H9 (cell line): ENCODE data around the gene STK25. TPM values are rescaled to one million over a fixed set of nuclear protein-coding genes. Genes with fewer than 3 reads are reported as not detected.

Experiments used
- DNase-seq: peaks from one replicate; pipeline ENCODE4 v3.0.0-alpha.2; 2017
- H2AFZ ChIP-seq: one replicate; pipeline ENCODE4 v1.6.1; 2013; ENCODE audit warnings: mild to moderate bottlenecking, low read length, control low read depth, moderate library complexity
- H2AK5ac ChIP-seq: 2 replicates; pipeline ENCODE4 v1.6.1; 2013; ENCODE audit warnings: low read length, control low read depth, mixed read lengths; ENCODE audit not compliant: insufficient read length
- H2BK120ac ChIP-seq: one replicate; pipeline ENCODE4 v1.6.1; 2013; ENCODE audit warnings: low read depth, mild to moderate bottlenecking, low read length, control low read depth, inconsistent platforms; ENCODE audit not compliant: poor library complexity, severe bottlenecking
- H2BK12ac ChIP-seq: 2 replicates; pipeline ENCODE4 v1.6.1; 2013; ENCODE audit warnings: low read length, control low read depth, mixed read lengths, low read depth; ENCODE audit not compliant: insufficient read length
- H2BK15ac ChIP-seq: 2 replicates; pipeline ENCODE4 v1.6.1; 2013; ENCODE audit warnings: low read depth, low read length, control low read depth
- H2BK20ac ChIP-seq: one replicate; pipeline ENCODE4 v1.6.1; 2013; ENCODE audit warnings: low read depth, mild to moderate bottlenecking, low read length, control low read depth, inconsistent platforms; ENCODE audit not compliant: poor library complexity, severe bottlenecking
- H2BK5ac ChIP-seq: 2 replicates; pipeline ENCODE4 v1.6.1; 2013; ENCODE audit warnings: low read length, control low read depth, mixed read lengths; ENCODE audit not compliant: insufficient read length
- H3K14ac ChIP-seq: 2 replicates; pipeline ENCODE4 v1.6.1; 2013; ENCODE audit warnings: low read length, control low read depth; ENCODE audit not compliant: insufficient read depth
- H3K18ac ChIP-seq: 2 replicates; pipeline ENCODE4 v1.6.1; 2013; ENCODE audit warnings: low read depth, mild to moderate bottlenecking, mixed read lengths, low read length, control low read depth; ENCODE audit not compliant: insufficient read length
- H3K23ac ChIP-seq: 2 replicates; pipeline ENCODE4 v1.6.1; 2013; ENCODE audit warnings: low read length, control low read depth, mixed read lengths, low read depth; ENCODE audit not compliant: insufficient read length
- H3K23me2 ChIP-seq: 2 replicates; pipeline ENCODE4 v1.6.1; 2013; ENCODE audit warnings: low read depth, mild to moderate bottlenecking, mixed read lengths, low read length, control low read depth; ENCODE audit not compliant: insufficient read length, poor library complexity, severe bottlenecking
- H3K27ac ChIP-seq: 2 replicates; pipeline ENCODE4 v1.5.1; 2013; ENCODE audit warnings: low read length, control low read depth, mixed read lengths, low read depth; ENCODE audit not compliant: insufficient read length
- H3K27me3 ChIP-seq: 2 replicates; pipeline ENCODE4 v1.6.1; 2013; ENCODE audit warnings: low read length, control low read depth, inconsistent platforms; ENCODE audit not compliant: insufficient read depth
- H3K4ac ChIP-seq: 2 replicates; pipeline ENCODE4 v1.6.1; 2013; ENCODE audit warnings: low read depth, mild to moderate bottlenecking, control low read depth, inconsistent platforms, low read length, moderate library complexity
- H3K4me1 ChIP-seq: 2 replicates; pipeline ENCODE4 v1.6.1; 2013; ENCODE audit warnings: low read length, control low read depth, inconsistent platforms; ENCODE audit not compliant: insufficient read depth
- H3K4me2 ChIP-seq: 2 replicates; pipeline ENCODE4 v1.6.1; 2013; ENCODE audit warnings: low read length, control low read depth, mixed read lengths; ENCODE audit not compliant: insufficient read length, insufficient read depth
- H3K56ac ChIP-seq: 2 replicates; pipeline ENCODE4 v1.6.1; 2013; ENCODE audit warnings: low read depth, mild to moderate bottlenecking, mixed read lengths, low read length, control low read depth; ENCODE audit not compliant: insufficient read length
- H3K79me1 ChIP-seq: 2 replicates; pipeline ENCODE4 v1.6.1; 2013; ENCODE audit warnings: low read depth, mild to moderate bottlenecking, moderate library complexity, low read length, control low read depth, inconsistent platforms; ENCODE audit not compliant: insufficient read depth, poor library complexity, severe bottlenecking
- H3K79me2 ChIP-seq: 2 replicates; pipeline ENCODE4 v1.6.1; 2013; ENCODE audit warnings: low read length, control low read depth, inconsistent platforms; ENCODE audit not compliant: insufficient read depth
- H3K9ac ChIP-seq: 2 replicates; pipeline ENCODE4 v1.6.1; 2013; ENCODE audit warnings: low read length, control low read depth, mixed read lengths; ENCODE audit not compliant: insufficient read length; ENCODE audit errors: extremely low read depth
- H3K9me3 ChIP-seq: one replicate; pipeline ENCODE4 v1.6.1; 2013; ENCODE audit warnings: low read depth, low read length, inconsistent platforms; ENCODE audit not compliant: control insufficient read depth
- H3T11ph ChIP-seq: one replicate; pipeline ENCODE4 v1.6.1; 2013; ENCODE audit warnings: mild to moderate bottlenecking, low read length, control low read depth, inconsistent platforms
- H4K20me1 ChIP-seq: one replicate; pipeline ENCODE4 v1.6.1; 2013; ENCODE audit not compliant: control insufficient read depth, insufficient read length, insufficient read depth
- H4K5ac ChIP-seq: 2 replicates; pipeline ENCODE4 v1.6.1; 2013; ENCODE audit warnings: low read depth, mild to moderate bottlenecking, mixed read lengths, low read length, control low read depth; ENCODE audit not compliant: insufficient read length
- H4K8ac ChIP-seq: replicated peaks from 2 replicates; pipeline ENCODE4 v1.6.1; 2013; ENCODE audit warnings: low read length, control low read depth, mixed read lengths, low read depth; ENCODE audit not compliant: insufficient read length
- H4K91ac ChIP-seq: 2 replicates; pipeline ENCODE4 v1.6.1; 2013; ENCODE audit warnings: low read depth, mild to moderate bottlenecking, moderate library complexity, mixed read lengths, low read length, control low read depth; ENCODE audit not compliant: insufficient read length
- H3K27ac Mint-ChIP-seq, 3 experiments: 2 replicates in 2 of 3; 3 replicates in 1 of 3; pipeline ENCODE4 v1.8.0; 2020 to 2021; ENCODE audit warnings: mixed read lengths in 3 of 3, mild to moderate bottlenecking in 1 of 3, moderate library complexity in 1 of 3
- H3K27me3 Mint-ChIP-seq: 2 replicates; pipeline ENCODE4 v1.8.0; 2021; ENCODE audit warnings: low read depth, mild to moderate bottlenecking, moderate library complexity, mixed read lengths
- H3K36me3 Mint-ChIP-seq, 3 experiments: 2 replicates in 2 of 3; 3 replicates in 1 of 3; pipeline ENCODE4 v1.8.0; 2020 to 2021; ENCODE audit warnings: low read depth in 3 of 3, mixed read lengths in 3 of 3; ENCODE audit not compliant: insufficient read depth in 1 of 3
- H3K4me1 Mint-ChIP-seq, 2 experiments: 2 replicates each; pipeline ENCODE4 v1.8.0; 2020; ENCODE audit warnings: mixed read lengths in 2 of 2
- H3K4me3 Mint-ChIP-seq, 2 experiments: 2 replicates in 1 of 2; 3 replicates in 1 of 2; pipeline ENCODE4 v1.8.0; 2020 to 2021; ENCODE audit warnings: mild to moderate bottlenecking in 2 of 2, mixed read lengths in 2 of 2, moderate library complexity in 1 of 2
- H3K9me3 Mint-ChIP-seq, 2 experiments: 2 replicates in 1 of 2; 3 replicates in 1 of 2; pipeline ENCODE4 v1.8.0; 2020; ENCODE audit warnings: mild to moderate bottlenecking in 2 of 2, mixed read lengths in 2 of 2, moderate library complexity in 1 of 2
- CTCF ChIP-seq: fragments of 200-600 bp; sonication (generic); conservative IDR thresholded peaks from 3 replicates; pipeline ENCODE4 v1.8.0; 2021; ENCODE audit warnings: antibody characterized with exemption, mild to moderate bottlenecking
- WGBS: extraction: QIAGEN DNeasy Blood & Tissue Kit; methylation state at CpG from one replicate; pipeline ENCODE4 v1.1.7; 2013; ENCODE audit warnings: missing lambda C conversion rate, low lambda C conversion rate, mixed read lengths; ENCODE audit not compliant: insufficient read length; ENCODE audit errors: extremely low coverage; 5-methylcytosine and 5-hydroxymethylcytosine counted together
- total RNA-seq: library from RNA; stranded (reverse); gene quantifications from 2 replicates; pipeline ENCODE4 v1.2.1, GENCODE V29; 2021

The STK25 gene
- total RNA-seq, 1 experiment from 2014 or later: 189 TPM

GRCh38 chr2:241466230-241466629 lies 42.2 kb downstream of the STK25 start:
- Histone ChIP-seq H3K14ac (0 out of 2 replicates have a peak overlapping the region, but pooled peaks have one; percentile 16), H3K79me2 (no peaks in the 10 kb centered on the region), H3K4ac (no peak overlapping the region), H3K23ac (no peak overlapping the region), H2BK15ac (no peak overlapping the region), H3T11ph (no peak overlapping the region), H2BK20ac (no peak overlapping the region), H2AFZ (no peak overlapping the region), H3K4me1 (no peaks in the 10 kb centered on the region), H3K79me1 (no peaks in the 10 kb centered on the region), H3K4me2 (no peak overlapping the region), H2BK5ac (no peak overlapping the region), H4K20me1 (no peaks in the 10 kb centered on the region), H3K56ac (no peak overlapping the region), H3K27ac (no peak overlapping the region), H4K8ac (no peak overlapping the region), H4K5ac (no peak overlapping the region), H3K27me3 (no peaks in the 10 kb centered on the region), H3K23me2 (no peaks in the 10 kb centered on the region), H2BK120ac (no peak overlapping the region), H3K18ac (no peak overlapping the region), H4K91ac (no peak overlapping the region), H2AK5ac (no peak overlapping the region), H3K9ac (no peak overlapping the region), H3K9me3 (no peaks in the 10 kb centered on the region), H2BK12ac (no peak overlapping the region)
- H3K27me3 Mint-ChIP-seq: peaks cover 7% of the 10 kb centered on the region
- no peak overlapping the region for H3K4me3 Mint-ChIP-seq
- no peak overlapping the region; a peak in 1 of 7 replicates for H3K27ac Mint-ChIP-seq
- no peaks in the 10 kb centered on the region; a peak in 1 of 7 replicates for H3K36me3 Mint-ChIP-seq
- no peak for DNase-seq
- no CpG with 5 or more reads among the region's 10 CpGs for WGBS
- peaks cover 3% of the 10 kb centered on the region in 2 experiments; a peak in 1 of 4 replicates for H3K4me1 Mint-ChIP-seq
- H3K9me3 Mint-ChIP-seq: peaks cover 0 to 3% of the 10 kb centered on the region in 2 experiments; a peak in 1 of 5 replicates
- no peak for TF ChIP-seq CTCF
